ENCODE measurements around the gene CLSTN2.

- no peak for TF ChIP-seq CTCF (IDR thresholded peaks at IDR 0.05; ENCODE audit: low read length)
- TF ChIP-seq EZH2 (optimal IDR thresholded peaks at IDR 0.05; ENCODE audit: low read depth, low read length): no peak
Observed at GRCh38 chr3:140204271-140204984, 269.4 kb downstream of the CLSTN2 start.

Measured in MM.1S (cell line).